Panc1 (cell line): ENCODE measurements around the gene KCNMA1. TPM values are rescaled to one million over a fixed set of nuclear protein-coding genes. Genes with fewer than 3 reads are reported as not detected.

Experiments
- ATAC-seq: fragments of 200-7000 bp; cut with Tn5 transposase; 2 replicates; pipeline ENCODE4 v1.9.1; 2020; ENCODE audit warnings: mild to moderate bottlenecking, moderate library complexity
- BruUV-seq: library from RNA; stranded (reverse); fragments of 400-500 nt; replicated peaks from 2 replicates; lab custom pipeline; 2021; lab: Mats Ljungman, UMichigan
- CTCF ChIA-PET: fragments of 300-600 bp; sonication (Branson Sonifier 250); formaldehyde crosslinking; loops from one replicate; lab custom pipeline; 2022; ENCODE audit warnings: antibody characterized with exemption; lab: Charles Lee
- POLR2A ChIA-PET: fragments of 300-600 bp; sonication (Branson Sonifier 250); formaldehyde crosslinking; loops from one replicate; lab custom pipeline; 2022; ENCODE audit warnings: antibody characterized with exemption; lab: Charles Lee
- DNase-seq: peaks from one replicate; pipeline ENCODE4 v3.0.0-alpha.2; 2010; ENCODE audit warnings: low read depth, low spot score
- H3K27ac ChIP-seq: 2 replicates; pipeline ENCODE4 v1.5.1; 2011; ENCODE audit warnings: mild to moderate bottlenecking, low read length, inconsistent platforms
- H3K27me3 ChIP-seq: fragments of 200-500 bp; sonication (Bioruptor generic); 2 replicates; pipeline ENCODE4 v1.6.0; 2014; ENCODE audit warnings: low read length, inconsistent platforms; ENCODE audit not compliant: control insufficient read depth, insufficient read depth
- H3K36me3 ChIP-seq: fragments of 200-500 bp; sonication (Bioruptor generic); 2 replicates; pipeline ENCODE4 v1.5.1; 2014; ENCODE audit warnings: inconsistent platforms, mild to moderate bottlenecking, low read length, moderate library complexity; ENCODE audit not compliant: control insufficient read depth, insufficient read depth
- H3K4me1 ChIP-seq: 2 replicates; pipeline ENCODE4 v1.5.1; 2011; ENCODE audit warnings: inconsistent platforms, mild to moderate bottlenecking, low read length, moderate library complexity; ENCODE audit not compliant: control insufficient read depth, insufficient read depth
- H3K4me3 ChIP-seq, 2 experiments: 2 replicates each; pipeline ENCODE4 v1.5.1; 2011 to 2012; ENCODE audit warnings: low read depth in 2 of 2, low read length in 2 of 2, mild to moderate bottlenecking in 2 of 2, inconsistent platforms in 1 of 2, moderate library complexity in 1 of 2
- H3K9me3 ChIP-seq: fragments of 200-500 bp; sonication (Bioruptor generic); 2 replicates; pipeline ENCODE4 v1.5.1; 2014; ENCODE audit warnings: low read depth, mild to moderate bottlenecking, inconsistent platforms, low read length, moderate library complexity; ENCODE audit not compliant: control insufficient read depth, insufficient read depth
- POLR2AphosphoS5 ChIP-seq: IDR thresholded peaks from 2 replicates; pipeline ENCODE4 v1.6.1; 2012; ENCODE audit warnings: mild to moderate bottlenecking, low read depth, low read length, moderate library complexity
- SIN3A ChIP-seq: IDR thresholded peaks from 2 replicates; pipeline ENCODE4 v1.6.1; 2012; ENCODE audit warnings: low read depth, mild to moderate bottlenecking, low read length, moderate library complexity, borderline replicate concordance; ENCODE audit not compliant: insufficient read depth
- TCF7L2 ChIP-seq: IDR thresholded peaks from 2 replicates; pipeline ENCODE4 v1.6.1; 2011; ENCODE audit warnings: mild to moderate bottlenecking, low read depth, low read length, inconsistent platforms
- in situ Hi-C: cut with HindIII; loops from 2 replicates; pipeline ENCODE4 v1.10.0; 2016; ENCODE audit warnings: low sequenced_read_pairs, low pct_unique_long_range_greater_than_20kb
- intact Hi-C: fragments of 100-400 bp; cut with micrococcal nuclease; formaldehyde crosslinking; loops from one replicate; pipeline ENCODE4 v1.10.0; 2022; ENCODE audit not compliant: unreplicated experiment
- total RNA-seq: library from RNA; stranded (reverse); gene quantifications from one replicate; pipeline ENCODE4 v1.2.1, GENCODE V29; 2021; ENCODE audit not compliant: unreplicated experiment
- TF ChIP-seq, protein P1 (sequence below): fragments of 450-650 bp; IDR thresholded peaks from 2 replicates; pipeline ENCODE4 v1.5.1; 2017; ENCODE audit warnings: mild to moderate bottlenecking
- TF ChIP-seq, protein P2 (sequence below), 2 experiments: IDR thresholded peaks; 2 replicates each; pipeline ENCODE4 v1.6.1; 2011 to 2012; ENCODE audit warnings: low read depth in 2 of 2, control low read depth in 1 of 2, low read length in 1 of 2, mild to moderate bottlenecking in 1 of 2, moderate library complexity in 1 of 2; ENCODE audit not compliant: insufficient read depth in 1 of 2

KCNMA1 gene
- total RNA-seq, 1 experiment from 2014 or later, result 91.9 TPM

DNA sequence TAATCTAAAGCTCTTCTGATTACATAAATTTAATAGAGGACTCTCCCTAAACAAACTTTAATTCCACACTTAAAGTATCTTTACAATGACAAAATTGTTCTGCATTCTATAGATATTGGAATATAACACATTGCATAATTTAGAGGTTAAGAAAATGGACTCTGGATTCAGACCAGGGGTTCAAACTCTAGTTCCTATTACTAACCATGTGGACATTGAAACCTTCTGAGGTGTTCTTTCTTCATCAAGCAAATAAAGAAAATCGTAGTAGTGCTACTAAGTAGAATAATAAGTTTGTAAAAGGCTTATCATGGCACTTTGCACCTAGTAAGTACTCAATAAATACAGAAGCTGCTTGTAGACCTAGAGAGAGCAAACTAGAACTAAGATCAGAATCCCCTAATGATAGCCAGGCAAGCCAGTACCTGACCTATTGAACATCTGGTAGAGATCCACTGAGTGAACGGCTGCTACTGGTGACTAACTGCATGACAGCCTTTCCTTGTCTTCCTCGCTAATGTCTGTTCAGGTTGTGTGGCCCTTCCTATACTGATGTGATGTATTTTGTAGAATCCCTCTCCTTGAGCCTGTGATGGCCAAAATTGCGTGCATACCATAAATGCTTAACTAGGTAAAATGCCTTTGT is 430.3 kb downstream of the KCNMA1 start:
- in situ Hi-C loops, result no loop called here
- no peak for DNase-seq
- intact Hi-C loops, result no loop called here
- Histone ChIP-seq H3K9me3 (0 out of 2 replicates have a peak, but pooled peaks cover 2% of the 10 kb centered on the region), H3K4me1 (peaks cover 2% of the 10 kb centered on the region; the same call in 1 of the 2 replicates), H3K27me3 (no peaks in the 10 kb centered on the region), H3K27ac (no peak overlapping the region), H3K4me3 (no peak overlapping the region), H3K36me3 (no peaks in the 10 kb centered on the region)
- ChIA-PET POLR2A (no interaction called here), CTCF (no interaction called here)
- BruUV-seq, result no TSS peak
- TF ChIP-seq POLR2AphosphoS5 (no peak), TCF7L2 (no peak), SIN3A (no peak)
- TF ChIP-seq, protein P1, sequence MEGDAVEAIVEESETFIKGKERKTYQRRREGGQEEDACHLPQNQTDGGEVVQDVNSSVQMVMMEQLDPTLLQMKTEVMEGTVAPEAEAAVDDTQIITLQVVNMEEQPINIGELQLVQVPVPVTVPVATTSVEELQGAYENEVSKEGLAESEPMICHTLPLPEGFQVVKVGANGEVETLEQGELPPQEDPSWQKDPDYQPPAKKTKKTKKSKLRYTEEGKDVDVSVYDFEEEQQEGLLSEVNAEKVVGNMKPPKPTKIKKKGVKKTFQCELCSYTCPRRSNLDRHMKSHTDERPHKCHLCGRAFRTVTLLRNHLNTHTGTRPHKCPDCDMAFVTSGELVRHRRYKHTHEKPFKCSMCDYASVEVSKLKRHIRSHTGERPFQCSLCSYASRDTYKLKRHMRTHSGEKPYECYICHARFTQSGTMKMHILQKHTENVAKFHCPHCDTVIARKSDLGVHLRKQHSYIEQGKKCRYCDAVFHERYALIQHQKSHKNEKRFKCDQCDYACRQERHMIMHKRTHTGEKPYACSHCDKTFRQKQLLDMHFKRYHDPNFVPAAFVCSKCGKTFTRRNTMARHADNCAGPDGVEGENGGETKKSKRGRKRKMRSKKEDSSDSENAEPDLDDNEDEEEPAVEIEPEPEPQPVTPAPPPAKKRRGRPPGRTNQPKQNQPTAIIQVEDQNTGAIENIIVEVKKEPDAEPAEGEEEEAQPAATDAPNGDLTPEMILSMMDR, result no peak
- TF ChIP-seq, protein P2, sequence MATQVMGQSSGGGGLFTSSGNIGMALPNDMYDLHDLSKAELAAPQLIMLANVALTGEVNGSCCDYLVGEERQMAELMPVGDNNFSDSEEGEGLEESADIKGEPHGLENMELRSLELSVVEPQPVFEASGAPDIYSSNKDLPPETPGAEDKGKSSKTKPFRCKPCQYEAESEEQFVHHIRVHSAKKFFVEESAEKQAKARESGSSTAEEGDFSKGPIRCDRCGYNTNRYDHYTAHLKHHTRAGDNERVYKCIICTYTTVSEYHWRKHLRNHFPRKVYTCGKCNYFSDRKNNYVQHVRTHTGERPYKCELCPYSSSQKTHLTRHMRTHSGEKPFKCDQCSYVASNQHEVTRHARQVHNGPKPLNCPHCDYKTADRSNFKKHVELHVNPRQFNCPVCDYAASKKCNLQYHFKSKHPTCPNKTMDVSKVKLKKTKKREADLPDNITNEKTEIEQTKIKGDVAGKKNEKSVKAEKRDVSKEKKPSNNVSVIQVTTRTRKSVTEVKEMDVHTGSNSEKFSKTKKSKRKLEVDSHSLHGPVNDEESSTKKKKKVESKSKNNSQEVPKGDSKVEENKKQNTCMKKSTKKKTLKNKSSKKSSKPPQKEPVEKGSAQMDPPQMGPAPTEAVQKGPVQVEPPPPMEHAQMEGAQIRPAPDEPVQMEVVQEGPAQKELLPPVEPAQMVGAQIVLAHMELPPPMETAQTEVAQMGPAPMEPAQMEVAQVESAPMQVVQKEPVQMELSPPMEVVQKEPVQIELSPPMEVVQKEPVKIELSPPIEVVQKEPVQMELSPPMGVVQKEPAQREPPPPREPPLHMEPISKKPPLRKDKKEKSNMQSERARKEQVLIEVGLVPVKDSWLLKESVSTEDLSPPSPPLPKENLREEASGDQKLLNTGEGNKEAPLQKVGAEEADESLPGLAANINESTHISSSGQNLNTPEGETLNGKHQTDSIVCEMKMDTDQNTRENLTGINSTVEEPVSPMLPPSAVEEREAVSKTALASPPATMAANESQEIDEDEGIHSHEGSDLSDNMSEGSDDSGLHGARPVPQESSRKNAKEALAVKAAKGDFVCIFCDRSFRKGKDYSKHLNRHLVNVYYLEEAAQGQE (IDR thresholded peaks at IDR 0.05; ENCODE audit: insufficient read depth in 1 of 2, low read depth in 2 of 2, low read length in 1 of 2), result no peak
- no peak for ATAC-seq

DNA sequence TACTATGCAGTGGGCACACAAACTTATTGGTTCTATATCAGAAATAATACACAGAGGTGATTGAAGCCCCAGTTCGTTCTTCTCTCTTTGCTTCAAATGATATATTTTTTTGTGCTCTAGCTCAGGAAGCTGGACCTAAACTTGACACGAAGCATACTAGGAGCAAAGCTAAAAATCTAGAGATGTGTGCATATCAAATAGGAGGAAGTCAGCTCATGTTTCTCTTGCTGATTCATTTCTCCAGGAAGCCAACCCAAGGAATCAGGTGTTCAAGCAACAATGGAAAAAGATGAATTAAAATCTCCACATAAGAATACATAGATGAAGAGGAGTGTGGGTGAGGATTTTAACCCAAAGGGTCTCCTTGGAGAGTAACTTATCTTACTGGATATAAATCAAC is 432.5 kb downstream of the KCNMA1 start:
- 0 out of 2 replicates have a peak, but pooled peaks cover 2% of the 10 kb centered on the region for H3K9me3 ChIP-seq
- in situ Hi-C loops (no loop called here), intact Hi-C loops (no loop called here)
- H3K27ac ChIP-seq, result no peak overlapping the region
- no peak overlapping the region for H3K4me3 ChIP-seq
- H3K36me3 ChIP-seq, result no peaks in the 10 kb centered on the region
- no peak for TF ChIP-seq TCF7L2
- TF ChIP-seq, protein P1, result no peak
- TF ChIP-seq POLR2AphosphoS5, result no peak
- no peak for TF ChIP-seq SIN3A
- TF ChIP-seq, protein P2 (IDR thresholded peaks at IDR 0.05; ENCODE audit: insufficient read depth in 1 of 2, low read depth in 2 of 2, low read length in 1 of 2), result no peak
- H3K4me1 ChIP-seq, result peaks cover 4% of the 10 kb centered on the region; the same call in 1 of the 2 replicates
- ATAC-seq, result no peak
- BruUV-seq, result no TSS peak
- DNase-seq, result no peak
- ChIA-PET CTCF (interaction anchor here (0.6 kb wide), 1 partner anchor 506 kb away, joined by 3 read pairs; no protein-coding TSS in a partner anchor), POLR2A (no interaction called here)
- no peaks in the 10 kb centered on the region for H3K27me3 ChIP-seq
